Liver (tissue), 9 donors: ENCODE results near the gene TMEM63A. TPM values are rescaled to one million over a fixed set of nuclear protein-coding genes. Genes with fewer than 3 reads are reported as not detected.

Source experiments
- DNase-seq: peaks from one replicate; pipeline ENCODE4 v3.0.0-alpha.2; 2017; ENCODE audit warnings: low spot score
- H3K27ac ChIP-seq, 2 donors: one replicate each; pipeline ENCODE4 v1.7.0; 2013; ENCODE audit warnings: inconsistent platforms in 2 of 2, low read length in 2 of 2, control low read depth in 1 of 2, low read depth in 1 of 2, mild to moderate bottlenecking in 1 of 2
- H3K27me3 ChIP-seq, 4 donors: one replicate each; pipeline versions ENCODE4 v1.6.1 to v1.7.0; 2013; ENCODE audit warnings: low read length in 3 of 4, inconsistent platforms in 1 of 4, mild to moderate bottlenecking in 1 of 4, moderate library complexity in 1 of 4; ENCODE audit not compliant: control insufficient read depth in 4 of 4, insufficient read depth in 4 of 4
- H3K36me3 ChIP-seq, 4 donors: one replicate each; pipeline versions ENCODE4 v1.6.1 to v1.7.0; 2013; ENCODE audit warnings: low read length in 3 of 4, mild to moderate bottlenecking in 3 of 4, low read depth in 1 of 4, moderate library complexity in 1 of 4; ENCODE audit not compliant: control insufficient read depth in 4 of 4, insufficient read depth in 3 of 4
- H3K4me1 ChIP-seq, 4 donors: one replicate each; pipeline versions ENCODE4 v1.6.1 to v1.7.0; 2013; ENCODE audit warnings: low read length in 3 of 4, mild to moderate bottlenecking in 3 of 4, moderate library complexity in 1 of 4; ENCODE audit not compliant: control insufficient read depth in 4 of 4, insufficient read depth in 4 of 4
- H3K4me3 ChIP-seq, 3 donors: one replicate each; pipeline versions ENCODE4 v1.6.1 to v1.7.0; 2013; ENCODE audit warnings: low read length in 3 of 3, control low read depth in 1 of 3, low read depth in 1 of 3, mild to moderate bottlenecking in 1 of 3
- H3K9ac ChIP-seq, 2 donors: one replicate each; pipeline ENCODE4 v1.7.0; 2013; ENCODE audit warnings: low read length in 2 of 2, mild to moderate bottlenecking in 2 of 2, moderate library complexity in 2 of 2, control low read depth in 1 of 2, low read depth in 1 of 2
- H3K9me3 ChIP-seq, 4 donors: one replicate each; pipeline versions ENCODE4 v1.6.1 to v1.7.0; 2013; ENCODE audit warnings: low read length in 3 of 4; ENCODE audit not compliant: control insufficient read depth in 4 of 4
- ATF3 ChIP-seq: IDR thresholded peaks from 2 replicates; pipeline ENCODE4 v1.6.1; 2016; ENCODE audit warnings: antibody characterized with exemption
- CTCF ChIP-seq: fragments of 150-350 bp; IDR thresholded peaks from 2 replicates; pipeline ENCODE4 v1.5.1; 2017; ENCODE audit warnings: improper control_type of control experiment, low read depth, low read length; ENCODE audit not compliant: missing input control
- EGR1 ChIP-seq, 2 donors: IDR thresholded peaks; 2 replicates each; pipeline ENCODE4 v1.6.1; 2016 to 2018; ENCODE audit warnings: antibody characterized with exemption in 2 of 2, low read depth in 2 of 2
- FOXA1 ChIP-seq: IDR thresholded peaks from 2 replicates; pipeline ENCODE4 v1.6.1; 2016; ENCODE audit warnings: antibody characterized with exemption
- FOXA2 ChIP-seq: IDR thresholded peaks from 2 replicates; pipeline ENCODE4 v1.6.1; 2016; ENCODE audit warnings: antibody characterized with exemption
- GABPA ChIP-seq, 2 donors: IDR thresholded peaks in 1 of 2; conservative IDR thresholded peaks in 1 of 2; 2 replicates each; pipeline ENCODE4 v1.6.1; 2016; ENCODE audit warnings: antibody characterized with exemption in 2 of 2, mild to moderate bottlenecking in 1 of 2, moderate library complexity in 1 of 2
- HNF4A ChIP-seq, 2 donors: conservative IDR thresholded peaks; 2 replicates each; pipeline ENCODE4 v1.6.1; 2016; ENCODE audit warnings: antibody characterized with exemption in 2 of 2, mild to moderate bottlenecking in 2 of 2
- HNF4G ChIP-seq: IDR thresholded peaks from 2 replicates; pipeline ENCODE4 v1.6.1; 2016; ENCODE audit warnings: antibody characterized with exemption
- JUND ChIP-seq, 2 donors: IDR thresholded peaks; 2 replicates each; pipeline ENCODE4 v1.6.1; 2016; ENCODE audit warnings: antibody characterized with exemption in 2 of 2
- MAX ChIP-seq: IDR thresholded peaks from 2 replicates; pipeline ENCODE4 v1.6.1; 2016; ENCODE audit warnings: antibody characterized with exemption
- NR2F2 ChIP-seq: IDR thresholded peaks from 2 replicates; pipeline ENCODE4 v1.6.1; 2016; ENCODE audit warnings: antibody characterized with exemption
- RAD21 ChIP-seq, 2 donors: IDR thresholded peaks; 2 replicates each; pipeline ENCODE4 v1.6.1; 2016; ENCODE audit warnings: antibody characterized with exemption in 2 of 2, mild to moderate bottlenecking in 2 of 2
- REST ChIP-seq: IDR thresholded peaks from 2 replicates; pipeline ENCODE4 v1.6.1; 2016; ENCODE audit warnings: antibody characterized with exemption, mild to moderate bottlenecking
- RXRA ChIP-seq, 2 donors: IDR thresholded peaks; 2 replicates each; pipeline ENCODE4 v1.6.1; 2017 to 2018; ENCODE audit warnings: antibody characterized with exemption in 2 of 2, mild to moderate bottlenecking in 1 of 2
- SP1 ChIP-seq: IDR thresholded peaks from 2 replicates; pipeline ENCODE4 v1.6.1; 2018; ENCODE audit warnings: antibody characterized with exemption, mild to moderate bottlenecking
- TAF1 ChIP-seq: conservative IDR thresholded peaks from 2 replicates; pipeline ENCODE4 v1.6.1; 2016; ENCODE audit warnings: antibody characterized with exemption, mild to moderate bottlenecking
- ZBTB33 ChIP-seq: IDR thresholded peaks from 2 replicates; pipeline ENCODE4 v1.6.1; 2016; ENCODE audit warnings: antibody characterized with exemption
- WGBS: extraction: QIAGEN DNeasy Blood & Tissue Kit; methylation state at CpG from one replicate; pipeline ENCODE4 v1.1.7; 2013; 5-methylcytosine and 5-hydroxymethylcytosine counted together
- polyA plus RNA-seq, 2 donors: library from polyadenylated mRNA; stranded (reverse) in 1 of 2; unstranded in 1 of 2; fragments of 200-250 nt in 1 of 2; fragments of >200 nt in 1 of 2; fragmentation: Nextera tagmentation in 1 of 2; extraction: Ambion mirVana in 1 of 2; gene quantifications; one replicate each; pipeline versions ENCODE4 v1.2.1 to v1.2.3, GENCODE V29; 2013 to 2015
- total RNA-seq, 2 donors: library from RNA; depleted of rRNA; stranded (reverse); fragments of >200 nt; gene quantifications; one replicate each; pipeline ENCODE4 v1.2.3, GENCODE V29; 2014
- donor health status: healthy.
- donor health status: healthy.
- donor health status: healthy.
- donor health status: healthy.
- donor health status: healthy.

Gene TMEM63A
- total and polyA plus RNA-seq, 4 donors, result 9.6 to 54.0 (median 11.6) TPM

- Histone ChIP-seq H3K27me3 (no peaks in the 10 kb centered on the region), H3K4me3 (no peak overlapping the region), H3K4me1 (no peaks in the 10 kb centered on the region), H3K27ac (no peak overlapping the region), H3K9me3 (no peaks in the 10 kb centered on the region), H3K9ac (no peak overlapping the region), H3K36me3 (peaks cover 19 to 77% (median 56%) of the 10 kb centered on the region in 4 donors)
- TF ChIP-seq REST (no peak), MAX (no peak), EGR1 (IDR thresholded peaks at IDR 0.05; ENCODE audit: low read depth in 2 of 2) (no peak), JUND (IDR thresholded peaks at IDR 0.05) (no peak), RXRA (IDR thresholded peaks at IDR 0.05) (no peak), FOXA1 (no peak), FOXA2 (no peak)
- DNase-seq, result no peak
- WGBS, result 93% methylated on average over 13 of the region's 13 CpGs
Measured at GRCh38 chr1:225862581-225862950, 19.6 kb downstream of the TMEM63A start.

- Histone ChIP-seq H3K4me1 (no peaks in the 10 kb centered on the region), H3K9ac (no peak overlapping the region), H3K4me3 (no peak overlapping the region), H3K36me3 (peaks cover 17 to 73% (median 52%) of the 10 kb centered on the region in 4 donors), H3K27ac (no peak overlapping the region), H3K27me3 (no peaks in the 10 kb centered on the region), H3K9me3 (no peaks in the 10 kb centered on the region)
- DNase-seq, result no peak
- 91% methylated on average over 13 of the region's 13 CpGs for WGBS
- no peak for TF ChIP-seq REST
- no peak for TF ChIP-seq RAD21 (IDR thresholded peaks at IDR 0.05)
- no peak for TF ChIP-seq HNF4A (conservative IDR thresholded peaks at IDR 0.05)
- no peak for TF ChIP-seq NR2F2
- TF ChIP-seq FOXA1, result no peak
- no peak for TF ChIP-seq SP1
- TF ChIP-seq EGR1 (IDR thresholded peaks at IDR 0.05; ENCODE audit: low read depth in 2 of 2), result no peak
- TF ChIP-seq ATF3, result no peak
- TF ChIP-seq FOXA2, result no peak
- TF ChIP-seq ZBTB33, result no peak
- TF ChIP-seq MAX, result no peak
- TF ChIP-seq TAF1, result no peak
- TF ChIP-seq HNF4G, result no peak
- TF ChIP-seq JUND (IDR thresholded peaks at IDR 0.05), result no peak
- TF ChIP-seq GABPA (IDR thresholded peaks at IDR 0.05 in 1 of 2, conservative IDR thresholded peaks at IDR 0.05 in 1 of 2), result no peak
- TF ChIP-seq RXRA (IDR thresholded peaks at IDR 0.05), result no peak
- no peak for TF ChIP-seq CTCF
Measured at GRCh38 chr1:225861834-225862580, 20.2 kb downstream of the TMEM63A start.
